NCI-H146 treated with DMSO at 0.1 percent for 48 hours (cell line): ENCODE measurements around the gene THAP11.
A peak's percentile ranks its signal among the peaks of the same experiment; 100 is the strongest.

ENCODE experiments used
- DNase-seq: peaks from one replicate; lab custom pipeline; 2025; ENCODE audit not compliant: unreplicated experiment; lab: John Stamatoyannopoulos, UW

THAP11 gene

DNA sequence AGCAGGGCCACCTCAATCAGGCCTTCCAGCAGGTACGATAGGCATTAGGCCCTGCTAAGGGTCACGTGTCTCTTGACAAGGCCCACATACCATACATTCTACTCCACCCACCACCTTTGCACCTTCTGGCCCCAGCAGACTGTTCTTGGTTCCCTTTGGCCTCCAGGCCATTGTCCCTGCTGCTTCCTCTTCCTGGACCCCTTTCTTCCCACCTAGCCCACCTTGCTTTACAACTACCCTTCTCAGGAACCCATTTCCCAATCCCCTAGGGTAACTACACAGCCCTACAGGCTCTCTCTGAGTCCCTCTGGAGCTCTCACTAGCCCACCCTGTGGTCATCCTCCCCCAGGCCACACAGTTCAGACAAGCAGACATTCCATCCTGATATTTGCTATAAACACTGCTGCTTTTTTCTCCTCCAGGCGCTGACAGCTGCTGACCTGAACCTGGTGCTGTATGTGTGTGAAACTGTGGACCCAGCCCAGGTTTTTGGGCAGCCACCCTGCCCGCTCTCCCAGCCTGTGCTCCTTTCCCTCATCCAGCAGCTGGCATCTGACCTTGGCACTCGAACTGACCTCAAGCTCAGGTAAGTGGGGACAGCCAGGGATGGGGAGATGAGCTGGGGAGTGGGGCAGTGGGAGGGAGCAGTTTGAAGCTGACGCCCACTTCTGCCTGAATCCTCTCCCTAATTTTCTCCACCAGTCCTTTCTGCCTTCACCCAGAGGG lies 41.2 kb downstream of the THAP11 start:
- DNase-seq: no peak

DNA sequence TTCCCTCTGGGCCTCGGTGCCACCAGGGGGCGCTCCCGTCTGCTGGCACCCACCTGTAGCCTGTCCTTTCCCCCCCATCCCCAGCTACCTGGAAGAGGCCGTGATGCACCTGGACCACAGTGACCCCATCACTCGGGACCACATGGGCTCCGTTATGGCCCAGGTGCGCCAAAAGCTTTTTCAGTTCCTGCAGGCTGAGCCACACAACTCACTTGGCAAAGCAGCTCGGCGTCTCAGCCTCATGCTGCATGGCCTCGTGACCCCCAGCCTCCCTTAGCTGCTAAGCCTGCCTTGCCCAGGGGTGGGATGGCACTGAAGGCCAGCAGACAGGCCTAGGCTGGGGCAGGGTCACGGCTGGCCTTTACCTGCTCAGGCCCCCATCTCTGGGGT lies 41.7 kb downstream of the THAP11 start:
- no peak for DNase-seq

DNA sequence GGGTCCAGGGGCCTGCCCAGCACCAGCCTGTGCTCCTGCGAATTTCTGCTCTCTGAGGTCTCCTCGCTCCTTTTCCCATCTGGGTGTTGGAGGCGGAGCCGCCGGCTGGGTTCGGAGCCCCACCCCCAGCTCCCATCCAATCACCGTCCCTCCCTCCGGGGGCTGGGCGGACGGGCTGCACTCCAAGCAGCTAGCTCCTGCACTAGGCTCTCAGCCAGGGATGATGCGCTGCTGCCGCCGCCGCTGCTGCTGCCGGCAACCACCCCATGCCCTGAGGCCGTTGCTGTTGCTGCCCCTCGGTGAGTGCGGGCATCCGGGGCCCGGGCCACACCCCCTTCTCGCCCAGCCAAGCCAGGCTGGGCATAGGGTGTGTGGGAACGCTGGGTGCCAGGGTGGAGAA lies 42.6 kb downstream of the THAP11 start, which contains the start of gene NRN1L:
NRN1L (plus strand) TSS at position 202 of the 400 bp plus-strand sequence; CDS start at position 221, 19 bp downstream.
- DNase-seq: no peak

DNA sequence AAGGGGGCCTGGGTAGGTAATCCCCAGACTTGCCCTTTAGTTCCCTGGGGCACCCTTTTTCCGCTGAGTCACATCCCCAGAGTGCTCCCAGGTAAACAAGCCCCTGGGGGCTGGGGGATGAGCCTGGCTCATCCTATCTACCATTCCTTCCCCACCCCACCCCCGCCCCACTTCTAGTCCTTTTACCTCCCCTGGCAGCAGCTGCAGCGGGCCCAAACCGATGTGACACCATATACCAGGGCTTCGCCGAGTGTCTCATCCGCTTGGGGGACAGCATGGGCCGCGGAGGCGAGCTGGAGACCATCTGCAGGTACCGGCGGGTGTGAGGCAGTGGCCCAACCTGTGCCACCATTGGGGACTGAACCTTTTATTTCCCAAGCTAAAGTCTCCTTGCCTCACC lies 43.4 kb downstream of the THAP11 start:
- no peak for DNase-seq

DNA sequence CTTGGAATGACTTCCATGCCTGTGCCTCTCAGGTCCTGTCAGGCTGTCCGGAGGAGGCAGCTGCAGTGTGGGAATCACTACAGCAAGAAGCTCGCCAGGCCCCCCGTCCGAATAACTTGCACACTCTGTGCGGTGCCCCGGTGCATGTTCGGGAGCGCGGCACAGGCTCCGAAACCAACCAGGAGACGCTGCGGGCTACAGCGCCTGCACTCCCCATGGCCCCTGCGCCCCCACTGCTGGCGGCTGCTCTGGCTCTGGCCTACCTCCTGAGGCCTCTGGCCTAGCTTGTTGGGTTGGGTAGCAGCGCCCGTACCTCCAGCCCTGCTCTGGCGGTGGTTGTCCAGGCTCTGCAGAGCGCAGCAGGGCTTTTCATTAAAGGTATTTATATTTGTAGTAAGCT lies 43.9 kb downstream of the THAP11 start:
- DNase-seq: no peak

DNA sequence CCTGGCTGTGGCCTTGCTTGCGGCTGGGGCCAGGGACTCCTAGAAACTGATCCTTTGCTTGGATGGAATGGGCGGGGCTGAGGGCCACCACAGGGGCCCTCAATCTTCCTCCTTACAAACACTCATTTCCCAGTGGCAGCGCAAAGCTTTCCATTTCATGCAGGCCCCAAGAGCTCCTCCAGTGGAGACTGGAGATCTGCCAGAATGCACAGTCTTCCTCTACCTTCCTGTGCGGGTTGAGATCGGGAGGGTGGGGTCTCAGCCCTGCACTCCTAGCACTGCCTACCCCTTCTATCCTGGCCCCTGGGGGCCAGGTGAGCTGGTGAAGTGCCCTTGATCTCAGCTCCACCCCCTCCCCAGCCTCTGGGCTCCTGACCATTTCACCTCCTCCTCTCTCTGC lies 44.3 kb downstream of the THAP11 start:
- no peak for DNase-seq

DNA sequence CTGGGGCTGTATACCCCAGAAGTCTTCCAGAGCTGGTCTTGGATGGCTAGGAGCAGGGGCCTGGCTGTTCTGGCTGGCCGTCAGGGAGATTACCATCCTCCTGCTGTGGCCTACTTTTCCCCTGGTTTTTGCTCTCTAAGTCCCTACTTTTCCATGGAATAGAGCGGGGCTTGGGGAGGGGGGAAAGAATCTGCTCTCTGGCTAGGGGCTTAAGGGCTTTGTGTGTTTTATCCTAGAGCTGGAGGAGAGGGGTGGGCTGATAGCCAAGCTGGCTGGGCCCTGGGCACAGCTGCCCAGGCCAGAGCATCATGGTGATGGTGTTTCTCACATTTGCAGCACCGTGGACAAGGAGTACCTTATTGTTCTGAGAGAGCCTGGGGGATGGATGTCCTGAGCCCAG lies 46.2 kb downstream of the THAP11 start:
- DNase-seq: no peak

DNA sequence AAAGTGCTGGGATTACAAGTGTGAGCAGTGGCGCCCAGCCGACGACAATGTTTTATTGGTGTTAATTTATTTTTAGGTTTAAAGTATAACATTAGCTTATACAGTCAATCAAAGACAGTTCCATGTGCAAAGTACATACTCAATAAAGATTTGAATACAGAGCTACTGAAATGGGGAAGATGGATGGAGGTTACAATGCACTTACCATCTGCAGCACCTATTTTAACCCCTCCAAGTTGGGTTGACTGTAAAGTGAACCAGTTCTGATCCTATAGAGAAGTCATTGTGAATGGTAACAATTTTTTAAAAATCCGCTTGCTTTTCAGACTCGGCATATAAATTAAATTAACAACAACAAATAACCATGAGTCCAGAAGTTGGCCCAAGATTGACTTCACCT lies 50.3 kb downstream of the THAP11 start:
- no peak for DNase-seq

DNA sequence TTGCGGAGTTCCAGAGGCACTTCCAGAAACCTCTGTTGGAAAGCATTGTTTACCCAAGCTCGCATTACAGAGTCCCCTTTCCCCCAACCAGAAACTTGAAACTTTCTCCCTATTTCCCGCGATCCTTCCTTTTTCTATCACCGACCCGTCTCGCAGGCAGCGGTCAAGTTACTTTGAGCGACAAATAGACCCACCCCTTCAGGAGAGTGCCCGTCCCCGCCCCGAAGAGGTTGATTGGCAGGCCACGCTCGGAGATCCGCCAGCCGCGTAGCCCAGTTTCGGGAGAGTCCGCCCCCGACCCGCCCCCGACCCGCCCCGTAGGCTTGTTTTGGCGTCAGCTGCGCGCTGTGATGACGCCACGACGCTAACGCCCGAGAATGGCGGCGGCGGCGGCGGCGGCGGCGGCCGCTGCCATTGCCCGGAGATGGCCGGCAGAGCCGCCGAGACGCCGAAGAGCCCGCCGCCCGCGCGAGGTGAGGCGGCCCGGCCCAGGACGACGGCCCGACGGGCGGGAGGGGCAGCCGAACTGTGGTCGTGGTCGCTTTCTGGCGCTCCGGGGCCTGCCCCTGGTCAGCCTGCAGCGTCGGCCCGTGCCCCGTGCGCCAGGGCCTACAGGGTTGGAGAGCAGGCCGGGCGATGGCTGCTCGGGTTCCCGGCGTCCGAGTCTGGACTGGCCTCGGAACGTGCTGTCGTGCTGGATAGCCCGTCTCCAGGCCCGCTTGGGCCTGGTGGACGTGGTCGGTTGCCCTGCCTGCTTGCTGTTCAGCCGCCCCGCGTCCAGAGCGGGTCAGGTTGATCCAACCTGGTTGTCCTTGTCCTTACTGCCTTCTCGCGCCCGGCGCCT lies 51.0 kb downstream of the THAP11 start, which contains the start of gene PSKH1:
PSKH1 (plus strand) TSS at position 356 of the 844 bp plus-strand sequence. CDS start 15,496 bp downstream, outside the sequence.
- DNase-seq: peak; percentile 76
